Measurements from ENCODE around the gene MFNG.

The MFNG gene

DNA sequence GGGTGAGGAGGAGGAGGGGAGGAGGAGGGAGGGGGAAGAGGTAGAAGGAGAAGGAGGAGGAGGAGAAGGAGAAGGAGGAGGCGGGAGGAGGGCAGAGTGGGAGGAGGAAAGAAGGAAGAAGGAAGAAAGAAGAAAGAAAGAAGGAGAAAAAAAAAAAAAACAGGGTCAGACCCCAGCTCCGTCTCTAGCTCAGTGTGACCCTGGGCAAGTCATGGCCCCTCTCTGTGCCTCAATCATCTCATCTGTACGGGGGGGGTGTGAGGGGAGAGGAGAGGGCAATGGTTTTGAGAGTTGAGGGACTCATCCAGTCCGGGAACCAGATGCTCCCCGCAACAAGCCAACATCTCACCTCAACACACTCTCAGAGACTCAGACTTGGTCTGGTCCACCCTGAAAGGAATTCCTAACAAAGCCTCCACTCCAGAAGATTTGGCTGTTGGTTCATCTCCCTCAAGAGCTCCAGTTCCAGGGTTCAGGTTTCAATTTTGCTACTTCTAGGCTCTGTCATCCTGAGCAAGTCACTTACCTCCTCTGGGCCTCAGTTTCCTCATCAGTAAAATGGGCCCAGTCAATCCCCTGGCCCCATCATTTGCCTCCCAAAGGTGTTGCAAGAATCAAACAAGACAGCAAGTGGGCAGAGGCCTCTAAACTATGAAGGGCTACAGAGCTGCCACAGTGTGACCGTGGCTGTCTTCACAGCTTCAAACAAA, 25.4 kb upstream of the MFNG start:
- no peak for DNase-seq

DNA sequence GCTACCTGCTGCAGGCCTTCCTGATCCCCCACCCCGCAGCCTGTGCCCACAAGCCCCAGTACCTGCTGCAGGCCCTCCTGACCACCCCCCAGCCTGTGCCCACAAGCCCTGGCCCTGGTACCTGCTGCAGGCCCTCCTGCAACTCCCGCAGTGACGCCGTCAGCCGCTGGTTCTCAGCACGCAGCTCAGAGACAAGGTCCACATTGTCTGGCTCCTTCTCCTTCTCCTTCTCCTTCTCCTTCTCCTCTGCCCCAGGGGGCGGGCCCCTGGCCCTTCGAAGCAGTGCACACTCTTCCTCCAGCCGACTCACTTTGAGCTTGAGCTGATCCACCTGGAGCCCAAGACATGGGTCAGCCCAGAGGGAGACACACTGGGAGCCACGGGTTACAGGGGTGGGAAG, 23.9 kb upstream of the MFNG start:
- no peak for DNase-seq

GRCh38 chr22:37509059-37509860, 23.1 kb upstream of the MFNG start:
- no peak for DNase-seq

GRCh38 chr22:37508431-37508992, 22.3 kb upstream of the MFNG start:
- no peak for DNase-seq

DNA sequence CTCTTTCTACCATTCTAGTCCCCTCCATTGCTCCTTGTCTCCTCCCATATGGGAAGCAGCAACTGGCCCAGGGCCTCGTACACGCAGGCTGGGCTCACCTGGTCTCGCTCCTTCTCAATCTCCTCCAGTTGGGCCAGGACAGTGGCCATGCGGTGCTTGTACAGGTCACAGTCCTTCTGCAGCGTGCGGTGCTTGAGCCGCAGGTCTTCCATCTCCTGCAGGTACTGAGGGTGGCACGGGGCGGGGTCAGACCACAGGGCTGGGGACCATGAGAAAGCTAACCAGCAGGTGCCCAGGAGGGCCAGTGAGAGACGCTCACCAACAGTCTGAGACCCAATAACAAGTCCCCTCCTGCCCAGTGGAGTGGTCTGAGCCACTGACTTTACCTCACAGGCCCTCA, 21.5 kb upstream of the MFNG start:
- no peak for DNase-seq

GRCh38 chr22:37505989-37506388, 19.8 kb upstream of the MFNG start:
- no peak for DNase-seq

- no peak for DNase-seq
Observed at GRCh38 chr22:37505565-37505964, 19.4 kb upstream of the MFNG start.

DNA sequence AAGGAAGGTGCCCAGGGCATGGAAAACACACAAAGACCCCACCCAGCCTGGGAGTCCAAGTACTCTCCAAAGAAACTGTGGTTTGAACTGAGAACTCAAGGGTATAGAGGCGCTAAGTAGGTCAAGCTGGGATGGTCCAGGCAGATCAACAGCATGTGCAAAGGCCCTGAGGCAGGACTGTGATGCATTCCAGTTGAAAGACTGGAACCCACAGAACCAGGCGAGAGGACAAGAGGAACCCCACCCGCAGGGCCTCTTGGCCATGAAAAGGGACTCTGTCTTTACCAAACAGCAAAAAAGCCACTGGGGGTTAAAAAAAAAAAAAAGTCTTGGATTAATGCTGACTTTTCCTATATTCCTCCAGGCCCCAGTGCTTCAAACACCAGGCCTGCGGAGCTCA, 18.8 kb upstream of the MFNG start:
- DNase-seq: no peak

GRCh38 chr22:37503850-37504249, 17.7 kb upstream of the MFNG start:
- no peak for DNase-seq

DNA sequence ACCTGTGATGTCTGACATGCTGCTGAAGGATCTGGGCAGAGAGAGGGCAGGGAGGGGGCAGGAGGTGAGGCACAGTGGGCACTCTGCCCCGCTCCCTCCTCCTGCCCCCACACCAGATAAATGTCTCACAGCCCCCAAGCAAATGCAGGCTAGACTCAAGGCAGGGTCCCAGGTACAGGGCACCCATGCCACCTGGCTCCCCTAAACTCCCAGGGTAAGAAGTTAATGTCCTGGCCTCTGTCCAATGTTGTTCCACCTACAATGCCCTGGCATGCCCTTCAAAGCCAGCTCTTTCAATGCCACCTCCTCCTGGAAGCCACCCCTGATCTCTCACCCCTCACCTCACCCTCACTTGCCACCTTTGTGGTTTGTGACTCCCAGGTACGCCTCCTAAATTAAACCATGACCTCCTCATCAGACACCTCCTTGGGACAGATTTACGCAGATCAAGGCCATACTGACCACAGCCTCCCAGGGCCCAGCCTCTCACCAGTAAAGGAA, 17.0 kb upstream of the MFNG start:
- no peak for DNase-seq

DNA sequence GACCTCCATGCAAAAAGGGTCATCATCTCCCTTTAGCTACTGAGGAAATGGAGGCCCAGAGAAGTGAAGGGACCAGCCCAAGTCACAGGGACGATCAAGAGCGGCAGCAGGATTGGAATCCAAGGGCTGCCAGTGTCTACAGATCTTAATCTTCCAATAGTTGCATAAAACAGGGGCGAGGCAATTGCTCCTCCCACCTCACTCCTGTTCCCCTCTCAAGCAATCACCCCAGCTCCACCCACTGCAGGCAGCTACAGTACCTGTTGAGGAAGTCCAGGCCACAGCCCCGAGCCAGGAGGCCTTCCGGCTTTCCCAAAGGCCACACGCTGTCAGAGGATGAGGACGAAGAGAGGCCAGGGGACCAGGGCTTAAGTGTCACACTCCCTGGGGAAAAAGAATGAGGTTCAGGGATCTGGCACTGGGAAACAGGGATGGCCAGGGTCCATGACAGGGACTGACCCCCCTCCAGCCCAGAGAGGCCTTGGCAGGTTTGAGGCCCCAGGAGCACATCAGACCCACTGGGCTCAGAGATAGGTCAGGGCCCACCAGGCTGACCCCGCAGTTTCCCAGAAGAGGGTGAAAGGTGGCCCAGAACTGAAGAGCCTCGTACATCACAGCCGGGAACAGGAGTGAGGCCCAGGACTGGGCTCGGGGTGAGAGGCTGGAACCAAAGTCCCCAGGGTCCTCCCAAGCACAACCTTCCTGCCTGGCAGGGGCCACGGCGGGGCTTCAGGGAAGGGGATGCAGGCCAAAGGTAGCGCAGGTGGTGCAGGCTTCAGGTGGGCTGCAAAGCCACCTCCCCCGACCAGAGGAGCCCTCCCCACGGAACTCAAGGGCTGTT, 16.4 kb upstream of the MFNG start:
- no peak for DNase-seq

GRCh38 chr22:37501610-37502341, 15.6 kb upstream of the MFNG start:
- peak; percentile 57 for DNase-seq

DNA sequence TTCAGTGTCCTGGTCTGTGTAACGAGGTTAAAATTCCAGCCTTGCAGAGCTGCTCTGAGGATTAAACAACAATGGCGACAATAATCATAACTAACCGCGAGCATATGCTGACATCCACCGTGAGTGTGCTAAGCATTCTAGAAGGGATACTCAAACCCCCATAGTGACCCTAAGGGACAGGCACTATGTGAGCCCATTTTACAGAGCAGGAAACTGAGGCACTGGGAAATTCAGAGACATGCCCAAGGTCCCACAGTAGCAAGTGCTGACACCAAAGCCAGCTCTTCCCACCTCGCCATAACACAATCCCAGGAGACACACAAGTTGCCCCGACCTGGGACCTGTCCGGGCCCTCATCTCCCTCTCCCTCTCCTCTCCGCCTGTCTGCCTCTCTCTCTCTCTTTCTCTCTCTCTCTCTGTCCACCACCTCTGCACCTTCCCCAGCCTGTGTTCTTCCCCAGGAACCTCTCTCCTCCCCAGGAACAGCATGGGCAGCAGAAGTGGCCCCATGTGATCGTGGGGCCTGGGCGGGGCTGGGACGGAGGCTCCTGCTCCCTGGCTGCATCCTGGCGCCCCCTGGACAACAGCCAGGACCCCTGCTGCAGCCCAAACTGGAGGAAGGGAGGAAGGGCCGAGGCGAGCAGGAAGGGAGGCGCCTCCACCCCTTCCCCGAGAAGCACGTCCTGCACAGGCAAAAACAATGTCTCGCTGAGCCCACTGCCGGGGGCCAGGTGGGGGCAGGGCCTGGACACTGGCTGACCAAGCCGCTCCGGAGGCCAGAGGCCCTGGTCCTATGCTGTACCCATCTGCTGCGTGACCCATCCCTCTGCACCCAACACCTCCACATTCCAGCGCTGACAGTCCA, 14.8 kb upstream of the MFNG start:
- DNase-seq: no peak

DNA sequence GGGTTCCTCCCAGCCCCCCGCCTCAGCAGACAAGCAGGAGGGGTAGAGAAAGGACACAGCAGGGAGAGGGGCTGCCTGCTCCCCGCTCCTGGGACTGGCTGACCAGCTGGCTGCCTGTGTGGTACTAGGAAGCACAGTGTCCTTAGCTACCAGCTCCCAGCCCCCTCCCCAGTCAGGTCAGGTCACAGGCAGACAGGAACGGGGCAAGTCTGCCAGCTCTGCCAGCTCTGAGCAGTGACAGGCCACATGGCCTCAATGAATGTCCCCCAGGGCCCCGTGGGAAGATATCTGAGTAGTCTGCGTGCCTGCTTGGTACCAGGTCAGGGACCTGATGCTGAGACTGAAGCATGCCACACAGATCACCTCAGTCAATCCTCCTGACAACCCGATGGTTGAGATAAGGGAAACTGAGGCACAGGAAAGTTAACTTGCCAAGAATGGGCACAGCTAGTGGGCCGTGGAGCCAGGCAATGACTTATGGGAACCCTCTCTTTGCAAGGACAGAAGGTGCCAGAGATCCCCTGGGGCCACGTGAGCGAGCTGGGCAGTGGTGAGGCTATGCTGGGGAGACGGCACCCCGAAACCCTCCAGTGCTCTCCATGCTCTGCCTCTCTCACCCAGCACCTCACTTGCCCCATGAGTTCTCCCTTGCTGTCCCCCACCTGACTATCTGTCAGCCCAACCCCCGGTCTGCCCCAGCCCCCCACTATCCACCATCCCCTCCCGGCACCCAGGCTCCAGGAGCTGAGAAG, 13.8 kb upstream of the MFNG start:
- DNase-seq: no peak

DNA sequence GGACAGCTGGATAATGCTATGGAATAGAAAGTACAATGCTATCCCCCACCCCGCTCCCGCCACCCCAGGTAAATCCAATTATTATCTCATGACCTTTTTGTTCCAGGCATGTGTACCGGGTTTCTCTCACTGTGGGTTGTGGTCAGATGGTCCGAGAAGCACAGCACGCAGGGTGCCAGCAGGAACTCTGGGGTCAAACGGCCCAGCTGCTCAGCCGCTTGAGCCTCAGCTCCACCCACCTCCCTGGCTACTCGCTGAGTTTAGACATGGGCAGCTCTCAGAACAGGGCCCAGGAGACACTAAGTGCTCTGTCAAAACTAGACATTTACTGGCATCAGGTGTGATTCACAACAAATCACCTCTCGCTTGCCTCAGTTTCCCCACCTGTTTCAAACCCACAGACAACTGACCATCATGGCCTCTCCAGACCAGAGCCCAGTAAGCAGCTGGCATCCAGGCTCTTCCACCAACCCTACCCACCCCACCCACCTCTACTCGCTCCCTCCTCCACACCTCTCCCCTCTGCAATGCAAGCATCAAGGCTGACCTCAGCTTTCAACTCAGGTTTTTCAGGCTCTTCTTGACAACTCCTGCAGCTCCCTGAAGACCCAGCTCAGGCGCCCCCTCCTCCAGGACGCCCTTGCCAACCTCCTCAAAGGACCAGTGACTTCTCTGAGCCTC, 13.0 kb upstream of the MFNG start:
- DNase-seq: no peak

DNA sequence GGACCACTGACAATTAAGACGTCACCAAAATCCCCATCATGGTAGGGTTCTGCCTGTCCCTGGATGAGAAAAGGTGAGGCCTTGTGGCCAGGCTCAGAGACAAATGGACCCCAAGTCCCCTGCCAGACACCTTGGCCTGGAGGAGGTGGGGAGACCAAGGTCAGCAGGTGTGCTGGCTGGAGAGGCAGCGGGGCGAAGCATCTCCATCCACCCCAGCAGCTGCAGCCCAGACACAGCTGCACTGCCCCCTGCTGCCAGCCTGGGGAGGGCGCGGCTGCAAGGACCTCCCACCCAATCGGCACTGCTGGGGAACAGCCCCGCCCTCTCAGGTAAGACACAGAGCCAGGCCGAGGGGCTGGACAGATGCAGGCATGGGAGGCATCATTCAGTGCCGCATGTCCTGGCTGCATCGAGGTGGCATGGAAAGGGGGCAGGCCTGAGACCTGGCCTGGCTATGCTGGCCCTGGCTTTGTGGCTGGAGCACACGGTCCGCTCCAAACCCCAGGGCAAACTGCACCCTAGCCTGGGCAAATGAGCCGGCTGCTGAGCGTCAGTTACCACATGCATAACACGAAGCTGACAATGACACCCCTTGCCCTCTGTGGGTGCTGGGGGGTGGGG, 12.2 kb upstream of the MFNG start:
- no peak for DNase-seq

DNA sequence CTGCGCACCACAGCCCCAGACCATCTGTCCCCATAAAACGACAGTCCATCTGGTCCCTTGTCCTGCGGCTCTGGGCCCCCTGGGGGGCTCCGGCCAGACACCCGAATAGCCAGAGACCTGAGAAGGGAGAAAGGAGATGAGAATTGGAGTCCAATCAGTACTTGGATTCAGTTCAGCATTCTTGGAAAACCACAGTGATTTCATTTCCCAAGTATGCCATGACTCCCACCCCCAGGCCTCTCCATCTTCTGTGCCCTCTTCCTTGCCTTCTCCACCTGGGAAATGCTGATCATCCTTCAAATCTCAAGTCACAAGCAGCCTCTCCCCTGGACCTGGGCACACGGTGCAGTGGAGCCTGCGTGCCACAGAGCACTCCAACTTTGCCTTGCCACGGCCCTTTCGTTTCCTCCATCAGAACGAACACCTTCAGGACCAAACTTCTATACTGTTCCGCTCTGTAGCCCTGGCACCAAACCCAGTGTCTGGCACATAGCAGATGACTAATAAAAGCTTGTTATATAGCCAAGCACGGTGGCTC, 10.9 kb upstream of the MFNG start:
- no peak for DNase-seq

DNA sequence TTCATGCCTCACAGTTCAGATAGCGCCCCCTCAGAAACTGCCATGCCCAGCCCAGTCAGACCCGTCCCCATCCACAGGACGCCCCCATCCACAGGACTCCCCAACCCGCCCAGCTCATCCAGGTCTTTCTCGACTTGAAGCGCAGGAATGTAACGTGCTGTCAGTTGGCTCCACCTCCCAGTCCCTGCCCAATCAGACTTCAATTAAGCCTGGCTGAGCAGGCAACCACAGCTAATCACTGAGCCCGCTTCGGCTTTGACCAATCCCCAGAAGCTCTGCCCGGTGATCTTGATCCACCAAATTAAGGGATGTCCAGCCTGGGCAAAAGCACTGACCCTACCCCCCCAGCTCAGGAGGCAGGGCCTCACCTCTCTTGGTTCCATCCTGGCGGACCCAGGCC, 10.5 kb upstream of the MFNG start:
- no peak for DNase-seq

DNA sequence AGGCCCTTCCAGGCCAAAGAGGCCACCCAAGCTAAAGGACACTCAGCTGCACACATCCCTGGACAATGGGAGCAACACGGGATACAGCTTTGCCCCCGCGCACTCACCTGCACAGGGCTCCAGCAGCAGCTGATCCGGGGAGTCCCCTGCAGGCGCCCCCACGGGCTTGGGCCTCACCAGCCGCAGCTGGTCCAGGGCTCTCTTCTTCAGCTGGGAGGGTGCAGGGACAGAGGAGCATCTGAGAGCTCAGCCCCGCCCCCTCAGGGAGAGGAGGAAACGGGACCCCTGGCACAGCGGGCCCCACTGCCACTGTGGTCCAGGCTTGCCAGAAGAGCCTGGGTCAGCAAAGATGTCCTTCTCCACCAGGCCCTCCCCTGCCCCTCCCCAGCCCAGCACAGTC, 7.8 kb upstream of the MFNG start:
- no peak for DNase-seq

Measured in NCI-H774 (cell line).